T-helper 2 cell treated with Interferon-gamma antibody and Interleukin-4, amounts not matched to agents 100 ng/mL and 5 ng/mL, for 36 hours (primary cell): ENCODE results near the gene PTPRN2. TPM values are rescaled to one million over a fixed set of nuclear protein-coding genes. Genes with fewer than 3 reads are reported as not detected.
"Not testable (repeated sequence)": the region's sequence is repeated elsewhere in the genome, so short reads cannot be mapped to it uniquely, and the experiment has no call there.

Source experiments
- intact Hi-C: fragments of 100-400 bp; cut with micrococcal nuclease; formaldehyde crosslinking; loops from one replicate; pipeline ENCODE4 v1.15.1; 2023
- total RNA-seq: library from RNA; stranded (reverse); gene quantifications from 2 replicates; pipeline ENCODE4 v1.2.3, GENCODE V29; 2022

The PTPRN2 gene
- total RNA-seq, 1 donor from 2014 or later, result 5.1 TPM

DNA sequence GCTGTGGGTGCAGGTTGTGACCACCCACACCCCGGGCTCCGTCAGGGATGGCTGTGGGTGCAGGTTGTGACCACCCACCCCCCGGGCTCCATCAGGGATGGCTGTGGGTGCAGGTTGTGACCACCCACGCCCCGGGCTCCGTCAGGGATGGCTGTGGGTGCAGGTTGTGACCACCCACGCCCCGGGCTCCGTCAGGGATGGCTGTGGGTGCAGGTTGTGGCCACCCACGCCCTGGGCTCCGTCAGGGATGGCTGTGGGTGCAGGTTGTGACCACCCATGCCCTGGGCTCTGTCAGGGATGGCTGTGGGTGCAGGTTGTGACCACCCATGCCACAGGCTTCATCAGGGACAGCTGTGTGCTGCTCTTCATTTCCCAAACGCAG lies 53.5 kb downstream of the PTPRN2 start:
- intact Hi-C loops, result not testable (repeated sequence)

DNA sequence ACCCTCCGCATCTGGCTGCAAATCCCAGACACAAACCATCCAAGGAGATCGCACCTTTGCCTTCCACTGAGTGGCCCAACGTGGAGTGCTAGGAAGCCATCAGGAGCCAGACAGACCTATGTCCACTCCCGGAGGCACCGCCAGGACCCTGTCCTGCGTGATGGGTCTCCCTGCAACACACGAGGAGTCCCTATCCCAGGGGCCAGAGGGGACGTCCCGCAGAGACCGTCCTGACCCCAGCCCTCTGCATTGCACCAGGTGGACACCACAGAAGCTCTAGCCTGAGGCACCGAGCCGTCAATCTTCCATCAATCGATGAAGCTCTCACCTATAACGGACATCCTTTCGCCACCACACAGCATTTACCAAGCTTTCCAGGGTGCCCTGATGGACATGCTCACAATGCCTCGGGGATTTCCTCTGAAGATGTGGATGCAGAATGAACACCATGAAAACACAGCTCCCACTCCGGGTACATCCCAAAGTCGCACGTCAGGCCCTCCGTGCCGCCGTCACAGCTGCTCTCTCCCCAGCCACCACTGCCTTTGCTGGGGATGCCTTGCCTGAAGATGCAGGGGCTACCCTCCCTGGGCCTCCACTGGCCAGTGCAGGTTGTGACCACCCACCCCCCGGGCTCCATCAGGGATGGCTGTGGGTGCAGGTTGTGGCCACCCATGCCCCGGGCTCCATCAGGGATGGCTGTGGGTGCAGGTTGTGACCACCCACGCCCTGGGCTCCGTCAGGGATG lies 54.1 kb downstream of the PTPRN2 start:
- intact Hi-C loops, result no loop called here

DNA sequence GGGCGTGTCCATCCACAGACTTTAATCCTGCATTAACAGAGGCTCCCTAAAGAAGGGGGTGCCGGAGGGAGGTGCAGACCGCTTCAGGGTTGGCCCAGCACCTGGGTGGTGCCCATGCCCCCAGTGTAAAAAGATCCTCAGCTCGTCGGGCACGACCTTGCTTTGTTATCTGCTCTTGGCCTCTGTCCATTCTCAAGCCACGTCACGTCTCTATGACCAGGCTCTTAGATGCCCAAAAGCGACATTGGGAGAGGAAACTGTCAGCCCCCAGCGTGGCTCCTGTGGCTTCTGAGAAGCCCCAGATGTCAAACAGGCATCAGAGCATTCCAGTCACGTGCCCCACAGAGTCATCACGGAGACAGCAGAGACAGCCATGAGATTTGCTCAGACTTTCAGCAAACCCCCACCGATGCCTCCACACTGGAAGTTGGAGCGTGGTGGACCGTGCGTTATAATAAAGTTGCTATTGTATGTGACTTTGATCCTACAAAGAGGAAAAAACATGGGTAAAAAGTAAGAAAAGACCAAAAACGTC lies 55.5 kb downstream of the PTPRN2 start:
- intact Hi-C loops, result no loop called here

DNA sequence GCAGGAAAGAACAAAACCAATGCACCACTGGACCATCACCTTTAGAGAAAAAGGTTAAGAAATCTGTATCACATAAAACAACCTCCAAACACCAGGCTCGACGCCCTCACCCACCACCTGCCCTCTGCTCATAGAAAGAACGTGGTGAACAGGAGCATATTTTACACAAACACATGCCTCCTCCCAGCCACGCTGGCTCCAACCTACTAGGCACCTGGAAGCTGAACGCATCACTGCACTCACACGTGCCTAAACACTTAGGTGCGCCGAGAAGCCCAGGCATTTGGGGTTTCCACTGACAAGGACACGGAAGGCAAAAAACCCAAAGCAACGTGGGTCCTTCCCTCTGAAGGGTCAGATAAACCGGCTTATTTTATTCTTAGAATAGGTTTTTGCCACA lies 56.0 kb downstream of the PTPRN2 start:
- intact Hi-C loops, result no loop called here

DNA sequence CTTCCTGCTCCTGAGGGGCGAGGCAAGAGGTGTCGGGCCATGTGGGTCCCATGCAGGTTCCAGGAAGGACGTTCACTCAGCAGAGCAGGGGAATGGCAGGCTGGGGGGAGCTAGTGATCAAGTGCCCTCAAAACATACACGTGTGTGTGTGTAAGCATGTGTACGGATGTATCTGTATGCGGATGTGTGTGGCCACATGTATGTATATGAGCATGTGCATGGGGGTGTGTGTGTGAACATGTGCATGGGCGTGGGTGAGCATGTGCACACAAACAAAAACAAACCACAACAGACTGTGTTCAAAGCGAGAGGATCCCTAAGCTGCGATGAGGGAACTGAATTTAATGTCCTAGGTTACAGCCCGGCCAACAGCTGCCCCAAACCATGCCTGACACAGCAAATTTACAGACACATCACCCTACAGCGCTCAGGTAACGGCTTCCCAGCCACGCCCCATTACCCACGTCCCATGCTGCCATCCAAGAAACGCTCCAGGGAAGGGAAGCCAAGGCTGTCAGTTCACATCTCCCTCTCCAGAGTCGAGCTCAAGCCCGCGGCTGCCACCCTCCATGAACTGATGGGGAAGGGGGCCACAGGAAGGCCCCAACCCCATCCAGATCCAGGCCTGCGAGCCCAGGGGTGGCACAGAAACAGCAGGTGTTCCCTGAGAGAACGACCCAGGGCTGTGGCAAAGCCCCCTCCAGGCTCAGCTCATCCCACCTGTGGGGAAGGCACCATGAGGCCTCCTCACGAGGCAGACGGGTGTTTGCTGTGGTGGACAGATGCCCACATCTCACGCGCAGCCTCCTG lies 56.6 kb downstream of the PTPRN2 start:
- intact Hi-C loops, result no loop called here

DNA sequence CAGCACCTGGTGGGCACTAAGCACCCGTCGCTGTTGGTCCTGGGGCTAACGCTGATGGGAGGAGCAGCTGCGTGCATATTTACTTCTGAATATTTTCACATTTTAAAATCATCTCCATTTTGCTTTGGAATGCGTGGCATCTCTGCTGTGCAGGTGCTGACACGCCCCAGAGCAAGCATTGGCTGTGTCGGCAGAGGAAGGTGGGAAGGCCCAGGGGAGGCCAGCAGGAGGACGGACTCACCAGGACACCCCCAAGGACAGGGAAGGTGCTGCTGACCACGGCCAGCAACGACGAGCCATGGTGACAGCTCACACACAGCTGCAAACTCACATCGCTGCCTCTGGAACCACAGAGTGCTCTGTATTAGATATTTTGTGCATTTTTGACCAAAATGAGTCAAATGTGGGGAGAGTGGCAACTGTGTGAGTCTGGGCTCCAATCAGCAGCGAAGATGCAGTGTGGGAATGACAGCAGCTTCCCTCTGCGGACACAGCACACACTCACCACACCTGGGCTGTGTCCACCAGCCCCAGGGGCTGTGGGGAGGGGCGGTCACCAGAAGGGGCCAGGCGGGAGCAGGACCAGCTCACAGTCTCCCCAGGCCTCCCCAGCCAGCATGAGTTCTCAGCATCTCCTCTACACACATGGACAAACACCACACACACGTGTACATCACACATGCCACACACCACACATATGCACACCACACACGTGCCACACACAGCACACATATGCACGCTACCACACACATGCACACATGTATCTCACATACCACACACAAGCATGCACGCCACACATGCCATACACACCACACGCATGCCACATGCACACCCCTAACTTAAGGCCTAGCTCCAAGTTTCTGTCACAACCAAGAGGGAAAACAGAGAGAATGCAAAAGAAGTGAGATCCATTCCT lies 58.2 kb downstream of the PTPRN2 start:
- intact Hi-C loops, result no loop called here

DNA sequence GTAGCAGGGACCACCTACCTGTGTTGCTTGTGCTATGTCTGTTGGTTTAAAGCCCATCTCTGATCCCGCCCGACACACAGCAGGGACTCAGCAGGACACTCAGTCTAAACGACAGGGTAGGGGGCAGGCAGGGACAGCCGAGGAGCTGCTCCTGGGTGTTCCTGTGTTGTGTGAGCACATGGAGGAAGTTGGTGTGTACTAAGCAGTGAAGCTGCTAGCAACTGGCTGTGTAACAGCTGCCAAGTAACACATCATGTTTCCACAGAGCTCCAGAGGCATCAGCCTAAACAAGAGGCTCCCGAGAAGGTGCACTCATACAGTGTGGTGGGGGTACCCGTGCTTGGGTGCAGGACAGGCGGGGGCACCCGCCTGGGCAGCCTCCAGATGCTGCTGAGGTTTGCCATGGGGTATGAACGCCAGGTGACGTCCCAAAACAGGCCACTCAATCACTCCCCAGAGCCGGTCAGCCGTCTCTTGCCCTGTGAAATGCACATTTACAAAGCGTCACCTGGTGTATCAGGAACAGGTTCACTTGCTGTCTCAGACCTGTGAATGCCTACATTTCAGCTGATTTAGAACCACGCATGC lies 59.6 kb downstream of the PTPRN2 start:
- intact Hi-C loops, result no loop called here

DNA sequence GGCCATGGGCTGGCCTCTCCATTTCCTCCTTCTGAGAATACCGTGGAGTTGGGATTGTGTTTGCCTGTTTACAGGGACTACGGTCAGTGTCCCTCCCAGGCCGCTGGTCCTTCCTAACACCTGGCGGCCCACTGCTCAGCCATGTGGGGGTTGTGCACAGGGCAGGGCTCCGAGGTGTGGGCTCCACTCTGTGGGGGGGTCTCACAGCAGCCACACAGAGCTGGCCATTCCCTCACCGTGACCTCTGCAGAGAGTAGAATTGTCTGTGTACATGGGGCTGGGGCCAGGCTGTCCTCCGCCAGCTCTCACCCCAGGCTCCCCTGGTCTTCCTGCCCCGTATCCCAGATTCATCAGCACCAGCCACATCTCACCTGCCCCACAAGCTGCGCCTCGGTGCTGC lies 60.1 kb downstream of the PTPRN2 start:
- intact Hi-C loops, result no loop called here

DNA sequence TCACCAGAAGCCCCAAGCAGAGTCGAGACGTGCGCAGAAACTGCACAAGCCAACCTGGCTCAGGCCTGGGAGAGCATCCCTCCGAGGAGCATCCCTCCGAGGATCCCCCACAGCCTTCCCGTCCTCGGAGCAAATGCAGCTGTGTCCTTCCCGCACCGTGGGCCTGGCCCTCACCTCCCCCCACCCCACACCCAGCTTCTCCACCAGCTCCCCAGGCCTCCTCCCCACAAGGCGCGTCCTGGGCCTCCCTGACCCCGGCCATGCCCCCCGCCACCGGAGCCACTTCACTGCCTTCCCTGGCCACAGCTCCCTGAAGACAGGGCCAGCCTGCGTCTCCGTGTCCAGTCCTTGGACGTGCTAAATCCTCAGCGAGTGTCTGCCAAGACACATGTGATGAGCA lies 60.6 kb downstream of the PTPRN2 start:
- intact Hi-C loops, result no loop called here

DNA sequence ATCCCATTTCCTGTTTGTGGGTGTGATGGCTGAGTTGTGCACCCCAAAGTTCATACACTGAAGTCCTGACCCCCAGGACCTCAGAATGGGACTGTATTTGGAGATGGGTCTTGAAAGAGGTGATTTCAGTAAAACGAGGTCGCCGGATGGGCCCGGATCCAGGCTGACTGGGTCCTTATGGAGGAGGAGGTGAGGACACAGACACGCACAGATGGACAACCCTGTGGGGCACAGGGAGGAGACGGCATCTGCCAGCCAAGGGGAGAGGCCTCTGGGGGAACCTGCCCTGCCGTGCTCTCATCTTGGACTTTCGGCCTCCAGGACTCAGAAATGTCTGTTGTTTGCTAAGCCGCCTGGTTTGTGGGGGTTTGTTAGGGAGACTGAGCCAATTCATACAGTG lies 61.1 kb downstream of the PTPRN2 start:
- intact Hi-C loops, result no loop called here

DNA sequence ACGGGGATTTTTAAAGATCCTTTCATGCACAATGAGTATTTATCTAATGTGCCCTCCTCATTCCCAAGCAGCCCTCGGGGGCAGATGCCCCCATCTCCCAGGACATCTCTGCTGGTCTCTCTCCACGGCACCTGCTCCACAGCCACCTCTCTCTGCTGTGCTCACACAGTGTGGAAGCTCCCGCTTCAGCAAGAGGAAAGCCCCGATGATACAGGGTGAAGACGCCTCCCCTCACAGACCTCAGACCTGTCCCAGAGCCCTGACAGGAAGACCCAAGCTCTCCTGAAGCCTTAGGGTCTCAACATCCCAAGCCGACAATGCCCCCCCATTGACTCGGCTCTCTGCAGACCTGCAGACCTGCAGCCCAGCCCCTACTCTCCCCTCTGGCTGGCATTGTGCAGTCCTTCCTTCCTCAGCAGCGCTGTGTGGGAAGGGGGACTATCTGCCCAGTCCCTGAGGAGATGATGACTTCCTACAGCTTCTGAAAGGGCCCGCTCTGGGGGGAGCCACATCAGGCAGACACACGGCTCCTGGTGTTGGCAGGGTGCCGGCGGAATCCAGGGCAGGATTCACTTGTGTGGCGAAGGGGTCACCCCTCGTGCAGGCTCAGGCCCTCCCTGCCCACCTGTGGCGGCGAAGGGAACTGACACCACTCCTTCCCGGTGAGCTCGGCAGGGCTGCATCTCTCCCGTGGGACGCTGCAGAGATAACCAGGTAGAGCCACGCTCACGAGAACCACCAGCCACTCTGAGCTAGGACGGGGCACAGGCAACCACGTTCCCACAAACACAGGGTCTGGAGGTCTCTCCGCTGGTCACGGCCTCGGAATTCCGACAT lies 61.8 kb downstream of the PTPRN2 start:
- intact Hi-C loops, result no loop called here

DNA sequence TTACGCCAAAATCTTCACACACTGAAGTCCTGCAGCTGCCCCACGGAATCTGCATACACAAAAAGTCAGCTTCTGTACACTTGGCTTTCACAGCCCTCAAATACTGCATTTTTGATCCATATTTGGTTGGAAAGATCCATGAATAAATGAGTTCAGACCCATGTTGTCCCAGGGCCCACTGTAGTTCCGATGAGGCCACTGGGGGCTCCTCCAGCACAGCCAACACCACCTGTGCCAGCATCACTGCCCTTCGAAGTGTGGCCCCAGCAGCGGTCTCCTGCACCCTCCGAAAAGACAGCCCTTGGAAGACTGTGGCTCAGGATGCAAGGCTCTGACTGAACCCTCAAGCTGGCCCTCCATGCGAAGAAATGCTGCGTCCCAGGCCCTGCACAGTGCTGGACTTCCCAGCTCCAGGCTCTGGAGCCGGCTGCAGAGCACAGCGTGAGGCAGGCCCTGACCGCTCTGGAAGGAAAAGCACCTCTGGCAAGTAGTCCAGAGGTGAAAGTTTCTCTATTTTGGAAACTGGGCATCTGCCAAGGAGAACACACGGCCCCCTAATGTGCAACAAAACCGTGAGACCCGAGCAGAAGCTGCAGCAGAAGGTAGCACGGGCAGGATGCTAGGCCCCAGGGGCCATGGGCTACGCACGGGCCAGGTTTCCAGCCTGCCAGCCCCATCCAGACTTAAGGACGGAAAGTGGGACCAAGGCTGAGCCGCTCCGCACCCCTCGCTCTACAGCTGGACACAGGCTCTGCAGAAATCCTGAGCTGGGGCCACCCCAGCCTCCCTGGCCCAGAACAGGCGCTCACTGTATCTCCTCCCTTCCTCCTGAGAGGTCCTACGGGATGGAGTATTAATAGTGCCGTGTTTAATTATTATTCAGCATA lies 62.6 kb downstream of the PTPRN2 start:
- intact Hi-C loops, result no loop called here

DNA sequence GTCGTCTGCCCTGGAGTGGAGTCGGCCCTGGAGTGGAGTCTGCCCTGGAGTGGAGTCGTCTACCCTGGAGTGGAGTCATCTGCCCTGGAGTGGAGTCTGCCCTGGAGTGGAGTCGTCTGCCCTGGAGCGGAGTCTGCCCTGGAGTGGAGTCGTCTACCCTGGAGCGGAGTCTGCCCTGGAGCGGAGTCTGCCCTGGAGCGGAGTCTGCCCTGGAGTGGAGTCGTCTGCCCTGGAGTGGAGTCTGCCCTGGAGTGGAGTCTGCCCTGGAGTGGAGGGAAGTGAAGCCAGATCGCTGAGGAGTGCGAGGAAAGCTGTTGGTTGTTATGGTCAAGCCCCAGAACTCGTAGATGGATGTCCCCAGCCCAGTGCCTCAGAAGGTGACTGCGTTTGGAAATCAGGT lies 63.3 kb downstream of the PTPRN2 start:
- intact Hi-C loops, result not testable (repeated sequence)

DNA sequence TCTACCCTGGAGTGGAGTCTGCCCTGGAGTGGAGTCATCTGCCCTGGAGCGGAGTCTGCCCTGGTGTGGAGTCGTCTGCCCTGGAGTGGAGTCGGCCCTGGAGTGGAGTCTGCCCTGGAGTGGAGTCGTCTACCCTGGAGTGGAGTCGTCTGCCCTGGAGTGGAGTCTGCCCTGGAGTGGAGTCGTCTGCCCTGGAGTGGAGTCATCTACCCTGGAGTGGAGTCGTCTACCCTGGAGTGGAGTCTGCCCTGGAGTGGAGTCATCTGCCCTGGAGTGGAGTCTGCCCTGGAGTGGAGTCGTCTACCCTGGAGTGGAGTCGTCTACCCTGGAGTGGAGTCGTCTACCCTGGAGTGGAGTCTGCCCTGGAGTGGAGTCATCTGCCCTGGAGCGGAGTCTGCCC lies 63.7 kb downstream of the PTPRN2 start:
- intact Hi-C loops, result not testable (repeated sequence)

DNA sequence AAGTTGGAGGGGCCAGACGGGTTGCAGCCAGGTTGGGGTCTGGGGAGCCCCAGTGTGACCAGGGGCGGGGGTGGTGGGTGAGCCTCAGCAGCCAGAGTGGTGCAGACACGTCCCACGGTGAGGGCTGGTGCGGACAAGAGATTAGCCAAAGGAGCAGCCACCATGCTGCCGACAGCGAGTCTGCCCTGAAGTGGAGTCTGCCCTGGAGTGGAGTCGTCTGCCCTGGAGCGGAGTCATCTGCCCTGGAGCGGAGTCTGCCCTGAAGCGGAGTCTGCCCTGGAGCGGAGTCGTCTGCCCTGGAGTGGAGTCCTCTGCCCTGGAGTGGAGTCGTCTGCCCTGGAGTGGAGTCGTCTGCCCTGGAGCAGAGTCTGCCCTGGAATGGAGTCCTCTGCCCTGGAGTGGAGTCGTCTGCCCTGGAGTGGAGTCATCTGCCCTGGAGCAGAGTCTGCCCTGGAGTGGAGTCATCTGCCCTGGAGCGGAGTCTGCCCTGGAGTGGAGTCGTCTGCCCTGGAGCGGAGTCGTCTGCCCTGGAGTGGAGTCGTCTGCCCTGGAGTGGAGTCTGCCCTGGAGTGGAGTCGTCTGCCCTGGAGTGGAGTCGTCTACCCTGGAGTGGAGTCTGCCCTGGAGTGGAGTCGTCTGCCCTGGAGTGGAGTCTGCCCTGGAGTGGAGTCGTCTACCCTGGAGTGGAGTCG lies 64.3 kb downstream of the PTPRN2 start:
- intact Hi-C loops, result not testable (repeated sequence)

DNA sequence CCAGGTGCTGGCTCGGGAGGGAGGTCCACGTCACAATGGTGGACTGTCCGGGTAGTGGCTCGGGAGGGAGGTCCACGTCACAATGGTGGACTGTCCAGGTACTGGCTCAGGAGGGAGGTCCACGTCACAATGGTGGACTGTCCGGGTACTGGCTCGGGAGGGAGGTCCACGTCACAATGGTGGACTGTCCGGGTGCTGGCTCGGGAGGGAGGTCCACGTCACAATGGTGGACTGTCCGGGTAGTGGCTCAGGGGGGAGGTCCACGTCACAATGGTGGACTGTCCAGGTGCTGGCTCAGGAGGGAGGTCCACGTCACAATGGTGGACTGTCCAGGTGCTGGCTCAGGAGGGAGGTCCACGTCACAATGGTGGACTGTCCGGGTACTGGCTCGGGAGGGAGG lies 65.8 kb downstream of the PTPRN2 start:
- intact Hi-C loops, result not testable (repeated sequence)

DNA sequence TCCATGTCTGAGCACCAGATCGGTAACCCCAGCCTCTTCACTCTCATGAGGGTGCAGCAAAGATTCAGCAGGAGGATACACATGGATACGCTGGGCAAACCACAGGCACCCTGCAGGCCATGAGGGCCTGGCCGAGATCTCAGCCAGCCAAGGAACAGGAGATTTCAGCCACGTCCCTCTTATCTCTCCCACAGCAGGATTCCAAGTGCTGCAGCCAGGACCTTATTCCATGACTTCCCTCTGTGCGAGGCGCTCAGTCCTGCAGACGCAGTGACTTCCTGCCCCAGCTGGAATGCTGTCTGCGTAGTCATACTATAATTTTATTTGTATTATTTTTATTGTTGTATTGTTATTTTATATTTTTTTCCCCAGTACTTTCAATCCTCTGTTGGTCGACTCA lies 66.8 kb downstream of the PTPRN2 start:
- intact Hi-C loops, result no loop called here

DNA sequence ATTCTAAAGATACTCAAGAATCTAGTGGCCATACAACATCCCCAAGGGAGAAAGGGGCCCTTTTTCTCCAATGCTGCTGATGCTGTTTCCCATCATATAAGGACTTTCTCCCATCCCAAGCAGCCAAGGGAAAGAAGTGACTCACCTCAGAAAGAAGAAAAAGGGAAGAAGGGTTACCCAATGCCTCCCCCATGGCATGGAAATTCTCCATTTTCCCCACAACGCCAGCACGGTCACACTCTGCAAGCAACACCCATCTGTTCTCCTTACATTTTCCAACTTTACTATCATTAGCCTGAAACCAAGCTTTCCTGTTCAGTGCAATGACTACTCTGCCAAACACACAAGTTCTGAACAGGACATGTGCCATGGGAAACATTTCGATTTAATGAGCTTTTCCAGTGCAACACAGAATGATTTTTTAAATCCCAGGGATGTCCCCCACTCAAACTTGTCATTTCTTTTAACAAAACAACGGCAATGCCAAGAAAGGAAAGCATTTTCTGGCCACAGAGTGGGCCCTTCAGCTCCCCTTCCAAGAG lies 67.9 kb downstream of the PTPRN2 start:
- intact Hi-C loops, result no loop called here
